Vagina (tissue), 2 donors: ENCODE data around the gene CYP21A2.
"Not testable (repeated sequence)": the region's sequence is repeated elsewhere in the genome, so short reads cannot be mapped to it uniquely, and the experiment has no call there.

ENCODE experiments used
- CTCF ChIP-seq, 3 experiments: fragments of 450-650 bp in 2 of 3; fragments of 200-600 bp in 1 of 3; sonication (generic) in 1 of 3; IDR thresholded peaks; one replicate each; pipeline ENCODE4 v1.5.1; 2017 to 2019; ENCODE audit warnings: antibody characterized with exemption in 3 of 3, mild to moderate bottlenecking in 2 of 3, moderate library complexity in 2 of 3
- POLR2A ChIP-seq, 2 donors: fragments of 450-650 bp; IDR thresholded peaks; one replicate each; pipeline ENCODE4 v1.6.1; 2017; ENCODE audit warnings: antibody characterized with exemption in 2 of 2, mild to moderate bottlenecking in 2 of 2, moderate library complexity in 2 of 2
- POLR2AphosphoS5 ChIP-seq, 2 donors: sonication (generic); formaldehyde crosslinking; IDR thresholded peaks; one replicate each; pipeline ENCODE4 v1.9.0; 2017; ENCODE audit warnings: antibody characterized with exemption in 2 of 2, mild to moderate bottlenecking in 2 of 2, low read depth in 1 of 2; ENCODE audit not compliant: insufficient read depth in 1 of 2

- not testable (repeated sequence) for TF ChIP-seq CTCF (IDR thresholded peaks at IDR 0.05); POLR2A (IDR thresholded peaks at IDR 0.05); POLR2AphosphoS5 (IDR thresholded peaks at IDR 0.05; ENCODE audit: insufficient read depth in 1 of 2, low read depth in 1 of 2)
Observed at GRCh38 chr6:32053314-32053713, 15.1 kb downstream of the CYP21A2 start.
